Activated naive CD4-positive, alpha-beta T cell treated with anti-CD3 and anti-CD28 coated beads for 36 hours (primary cell): Measurements from ENCODE around the gene NABP1. TPM values are rescaled to one million over a fixed set of nuclear protein-coding genes. Genes with fewer than 3 reads are reported as not detected.

Experiments used
- CTCF ChIA-PET: fragments of 350-600 bp; sonication (Branson Sonifier 250); formaldehyde crosslinking; loops from one replicate; lab custom pipeline; 2021; ENCODE audit warnings: antibody characterized with exemption; lab: Charles Lee
- DNase-seq: peaks from one replicate; pipeline ENCODE4 v3.0.0-alpha.2; 2020
- H3K27ac Mint-ChIP-seq: one replicate; pipeline ENCODE4 v1.8.0; 2021; ENCODE audit warnings: mild to moderate bottlenecking, mixed read lengths
- H3K27me3 Mint-ChIP-seq: one replicate; pipeline ENCODE4 v1.8.0; 2021; ENCODE audit warnings: low read depth, mixed read lengths
- H3K36me3 Mint-ChIP-seq: one replicate; pipeline ENCODE4 v1.8.0; 2021; ENCODE audit warnings: low read depth, mixed read lengths
- H3K4me1 Mint-ChIP-seq: one replicate; pipeline ENCODE4 v1.8.0; 2021; ENCODE audit warnings: low read depth, mixed read lengths
- H3K4me3 Mint-ChIP-seq: one replicate; pipeline ENCODE4 v1.8.0; 2021; ENCODE audit warnings: mild to moderate bottlenecking, moderate library complexity, mixed read lengths
- H3K9me3 Mint-ChIP-seq: one replicate; pipeline ENCODE4 v1.8.0; 2021; ENCODE audit warnings: mixed read lengths
- intact Hi-C: fragments of 100-400 bp; cut with micrococcal nuclease; formaldehyde crosslinking; loops from one replicate; pipeline ENCODE4 v1.15.1; 2023
- total RNA-seq, 2 experiments: library from RNA; stranded (reverse); gene quantifications; one replicate each; pipeline ENCODE4 v1.2.3, GENCODE V29; 2021

NABP1 gene
- total RNA-seq, 2 experiments from 2014 or later, result 97.5 to 101 TPM

DNA sequence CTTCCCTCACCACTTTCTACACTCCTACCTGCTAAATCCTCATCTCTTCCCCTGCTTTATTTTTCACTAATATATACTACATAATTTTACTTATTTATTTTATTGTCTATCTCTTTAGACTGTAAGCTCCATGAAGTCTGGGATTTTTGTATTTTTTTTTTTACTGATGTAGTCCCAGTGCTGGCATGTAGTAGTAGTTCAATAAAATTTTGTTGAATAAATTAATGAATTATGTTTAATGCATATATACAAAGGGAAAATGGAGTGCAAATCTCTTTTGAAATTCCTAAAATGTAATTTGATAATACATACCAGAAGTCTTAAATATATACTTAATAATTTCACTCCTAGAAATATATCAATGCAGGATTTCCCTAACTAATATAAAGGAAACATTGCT lies 7.1 kb upstream of the NABP1 start:
- no peak for DNase-seq
- no peaks in the 10 kb centered on the region for H3K36me3 Mint-ChIP-seq
- no peak overlapping the region for H3K27ac Mint-ChIP-seq
- no peaks in the 10 kb centered on the region for H3K27me3 Mint-ChIP-seq
- H3K4me3 Mint-ChIP-seq, result no peak overlapping the region
- H3K9me3 Mint-ChIP-seq, result no peaks in the 10 kb centered on the region
- intact Hi-C loops, result no loop called here
- peaks cover 17% of the 10 kb centered on the region for H3K4me1 Mint-ChIP-seq
- CTCF ChIA-PET, result no interaction called here

DNA sequence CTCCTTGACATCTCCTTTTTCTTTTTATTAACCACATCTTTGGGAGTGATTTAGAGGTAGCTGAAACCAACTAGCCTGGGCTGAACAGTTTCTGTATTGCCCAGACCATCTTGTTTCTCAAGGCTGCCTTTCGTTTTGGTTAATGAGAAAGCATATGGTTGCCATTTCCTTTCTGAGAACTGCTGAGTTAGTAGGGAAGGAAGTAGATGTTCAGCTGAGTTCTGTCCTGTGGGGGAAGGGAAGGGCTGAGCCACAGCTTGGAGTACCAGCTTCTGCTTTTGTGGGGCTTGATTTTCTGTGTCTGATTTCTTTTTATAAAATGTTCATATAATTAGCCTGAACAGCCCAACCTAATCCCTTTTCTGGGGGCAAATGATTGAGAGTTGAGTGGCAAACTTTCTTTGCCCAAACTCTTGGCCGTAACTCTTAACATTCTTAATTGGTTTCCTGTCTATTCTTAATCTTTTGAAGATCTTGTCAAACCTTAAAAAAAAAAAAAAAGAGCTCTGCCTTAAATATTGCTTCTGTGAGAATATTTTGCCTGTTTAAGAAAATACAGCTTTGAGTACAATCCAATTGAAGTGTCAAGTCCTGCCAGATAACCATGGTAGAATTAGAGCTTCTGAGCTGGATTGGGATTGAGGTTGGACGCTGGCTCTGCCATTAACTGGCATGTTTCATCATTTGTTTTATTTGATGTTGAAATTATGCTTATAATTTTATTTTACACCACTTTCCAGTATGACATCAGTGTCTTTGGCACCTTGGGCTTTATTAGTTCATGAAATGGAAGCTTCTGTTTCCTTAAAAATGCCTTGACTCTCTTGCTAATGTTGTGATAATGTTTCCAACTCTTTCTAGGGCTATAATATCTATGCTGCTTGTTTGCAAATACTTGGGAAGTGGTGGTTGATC lies 1.9 kb upstream of the NABP1 start:
- Mint-ChIP-seq H3K4me3 (peak overlapping the region; percentile 99), H3K27me3 (no peaks in the 10 kb centered on the region), H3K36me3 (peaks cover 30% of the 10 kb centered on the region), H3K4me1 (peaks cover 25% of the 10 kb centered on the region), H3K9me3 (no peaks in the 10 kb centered on the region), H3K27ac (peak overlapping the region; percentile 100)
- DNase-seq, result peak; percentile 80
- CTCF ChIA-PET, result interaction anchor here (0.6 to 1.6 kb wide), 8 partner anchors 16 to 624 kb away, joined by 3 to 5 read pairs (median 3); no protein-coding TSS in a partner anchor
- intact Hi-C loops, result loop anchor here (2.0 to 5.0 kb wide), 6 partner anchors 51 to 1144 kb away; partner anchors contain the start of genes NAB1, NEMP2, STAT1 and STAT4

DNA sequence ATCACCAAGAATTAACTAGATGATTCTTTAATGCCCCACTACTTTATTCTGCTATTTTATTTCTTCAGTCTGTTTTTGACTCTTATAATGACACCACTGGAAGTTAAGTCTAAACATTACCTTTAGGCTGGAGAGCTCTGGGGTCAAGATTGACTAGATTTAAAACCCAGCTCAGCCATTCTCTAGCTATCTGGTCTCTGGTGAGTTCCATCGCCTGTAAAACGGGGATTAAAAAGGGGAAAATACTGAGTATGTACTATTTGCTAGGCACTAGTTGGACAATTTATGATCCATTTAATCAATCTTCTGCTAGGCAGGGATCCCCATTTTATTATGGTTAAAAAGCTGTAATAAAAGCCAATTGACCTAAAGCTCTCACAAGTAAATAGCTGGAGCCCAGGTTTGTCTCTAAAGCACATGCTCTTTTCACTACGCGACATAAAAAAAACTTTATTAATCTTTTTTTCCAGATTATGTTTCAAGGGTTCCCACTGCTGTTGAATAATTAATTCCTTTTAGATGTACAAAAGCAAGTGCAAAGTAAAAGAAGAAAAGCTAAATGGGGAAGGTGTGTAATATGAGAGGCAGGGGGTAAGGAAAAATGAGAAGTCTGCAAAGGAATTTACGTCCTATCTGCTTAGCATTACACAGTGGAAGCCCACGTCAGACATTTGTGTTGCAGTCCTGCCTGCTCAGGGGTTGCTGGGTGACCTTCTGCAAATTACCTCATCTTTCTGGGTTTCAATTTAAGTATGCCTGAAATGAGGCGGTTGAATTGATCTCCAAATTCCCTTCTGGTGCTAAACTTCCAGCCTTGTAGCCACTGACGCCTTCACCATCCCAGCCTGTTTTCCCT lies 918 bp upstream of the NABP1 start:
- intact Hi-C loops, result loop anchor here (1.0 to 5.0 kb wide), 10 partner anchors 40 to 1145 kb away; partner anchors contain the start of genes NAB1, NEMP2, STAT1 and STAT4
- H3K4me3 Mint-ChIP-seq, result peak overlapping the region; percentile 99
- H3K9me3 Mint-ChIP-seq, result no peaks in the 10 kb centered on the region
- DNase-seq, result peak; percentile 73
- peaks cover 28% of the 10 kb centered on the region for H3K4me1 Mint-ChIP-seq
- CTCF ChIA-PET, result interaction anchor here (0.7 to 1.6 kb wide), 6 partner anchors 28 to 625 kb away, joined by 3 to 5 read pairs (median 3); no protein-coding TSS in a partner anchor
- H3K36me3 Mint-ChIP-seq, result peaks cover 35% of the 10 kb centered on the region
- H3K27me3 Mint-ChIP-seq, result no peaks in the 10 kb centered on the region
- H3K27ac Mint-ChIP-seq, result peak overlapping the region; percentile 100

DNA sequence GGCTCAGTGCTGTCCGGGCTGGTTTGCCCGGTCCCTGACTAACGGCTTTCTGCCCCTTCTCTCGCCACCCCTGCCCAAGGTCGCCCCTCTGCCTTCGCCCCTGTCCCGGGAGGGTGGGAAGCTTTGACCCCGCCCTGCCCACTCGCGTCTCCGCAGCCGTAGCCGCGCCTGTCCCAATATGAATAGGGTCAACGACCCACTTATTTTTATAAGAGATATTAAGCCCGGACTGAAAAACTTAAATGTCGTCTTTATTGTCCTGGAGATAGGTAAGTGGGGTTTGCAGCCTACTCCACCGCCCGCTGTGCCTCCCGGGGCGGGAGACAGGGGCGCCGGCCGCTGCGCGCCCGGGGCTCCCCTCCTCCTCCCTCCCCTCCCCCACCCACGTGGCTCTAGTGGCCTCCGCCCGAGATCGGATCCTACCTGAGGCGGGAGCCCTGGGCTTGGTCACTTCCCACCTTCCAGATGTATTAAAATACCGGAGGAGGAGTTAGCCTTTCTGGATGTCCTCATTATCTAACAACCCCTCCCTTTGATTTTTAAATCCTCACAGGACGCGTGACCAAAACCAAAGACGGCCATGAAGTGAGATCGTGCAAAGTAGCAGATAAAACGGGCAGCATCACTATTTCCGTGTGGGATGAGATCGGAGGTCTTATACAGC lies 633 bp downstream of the NABP1 start:
- peak; percentile 76 for DNase-seq
- Mint-ChIP-seq H3K9me3 (no peaks in the 10 kb centered on the region), H3K27me3 (no peaks in the 10 kb centered on the region), H3K4me1 (peaks cover 42% of the 10 kb centered on the region), H3K4me3 (peak overlapping the region; percentile 99), H3K36me3 (peaks cover 50% of the 10 kb centered on the region), H3K27ac (peak overlapping the region; percentile 100)
- CTCF ChIA-PET, result interaction anchor here (1.6 to 1.9 kb wide), 2 partner anchors 59 to 61 kb away, joined by 4 to 6 read pairs; no protein-coding TSS in a partner anchor
- intact Hi-C loops, result loop anchor here (1.0 to 5.0 kb wide), 6 partner anchors 107 to 1146 kb away; partner anchors contain the start of genes NAB1 and NEMP2

DNA sequence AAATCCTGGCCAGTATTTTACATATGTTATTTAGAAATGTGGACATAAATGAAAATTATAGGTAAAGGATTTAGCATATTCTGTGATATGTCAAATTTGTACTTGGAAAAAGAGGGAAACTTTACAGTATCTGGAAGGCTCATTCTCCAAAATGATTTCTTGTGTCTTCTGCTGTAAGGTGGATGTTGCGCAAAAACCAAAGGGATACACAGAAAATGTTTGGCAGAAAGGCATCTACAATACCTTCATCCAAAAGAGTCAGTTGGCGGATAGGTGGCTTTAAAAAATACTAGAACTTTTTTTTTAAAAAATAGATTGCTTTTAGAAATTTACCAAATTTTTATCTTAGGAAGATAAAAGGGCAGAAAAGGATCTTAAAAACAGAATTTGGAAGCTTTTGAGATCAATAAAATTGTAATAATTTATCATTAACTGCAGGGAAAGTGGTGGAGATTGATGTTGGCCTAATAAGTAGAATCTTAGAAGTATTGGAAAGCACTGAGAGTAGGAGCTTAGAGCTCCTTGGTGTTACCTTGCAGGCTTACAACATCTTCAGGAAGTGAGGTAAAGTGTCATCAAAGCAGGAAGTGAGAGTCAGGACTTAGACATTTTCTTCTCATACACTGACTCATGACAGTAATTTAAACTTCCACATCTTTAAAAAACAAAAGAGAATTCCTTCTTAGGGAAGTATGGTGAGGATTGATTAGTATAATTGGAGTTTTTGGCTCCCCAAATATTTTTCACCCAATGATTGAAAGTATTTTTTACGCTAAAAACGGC lies 2.1 kb downstream of the NABP1 start:
- peaks cover 49% of the 10 kb centered on the region for H3K4me1 Mint-ChIP-seq
- peaks cover 60% of the 10 kb centered on the region for H3K36me3 Mint-ChIP-seq
- H3K27me3 Mint-ChIP-seq, result no peaks in the 10 kb centered on the region
- DNase-seq, result peak; percentile 30
- CTCF ChIA-PET, result interaction anchor here (0.7 to 1.9 kb wide), 5 partner anchors 59 to 113 kb away, joined by 3 to 6 read pairs (median 4); no protein-coding TSS in a partner anchor
- peak overlapping the region; percentile 99 for H3K4me3 Mint-ChIP-seq
- no peaks in the 10 kb centered on the region for H3K9me3 Mint-ChIP-seq
- intact Hi-C loops, result loop anchor here (1.0 to 10.0 kb wide), 7 partner anchors 8 to 1148 kb away; partner anchors contain the start of genes NAB1 and NEMP2
- H3K27ac Mint-ChIP-seq, result peak overlapping the region; percentile 100

DNA sequence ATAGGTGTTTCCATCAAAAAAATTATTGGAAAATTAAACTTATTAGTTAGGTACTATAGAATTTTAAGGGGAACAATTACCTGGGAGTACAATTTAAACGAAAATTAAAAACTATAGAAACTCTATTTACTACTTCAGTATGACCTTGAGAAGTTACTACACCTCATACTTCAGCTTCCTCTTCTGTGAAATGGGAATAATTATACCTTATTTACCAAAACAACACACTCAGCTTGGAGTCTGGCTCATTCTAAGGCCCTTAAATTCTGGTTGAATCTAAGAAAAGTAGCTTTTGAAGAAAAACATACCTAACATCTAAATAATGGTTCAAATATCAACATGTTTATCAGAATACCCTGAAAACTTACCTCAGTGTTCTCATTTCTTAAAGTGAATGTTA lies 2.7 kb downstream of the NABP1 start:
- Mint-ChIP-seq H3K9me3 (no peaks in the 10 kb centered on the region), H3K4me3 (peak overlapping the region; percentile 99), H3K4me1 (peaks cover 46% of the 10 kb centered on the region), H3K36me3 (peaks cover 65% of the 10 kb centered on the region), H3K27ac (peak overlapping the region; percentile 100), H3K27me3 (no peaks in the 10 kb centered on the region)
- intact Hi-C loops, result loop anchor here (1.0 to 10.0 kb wide), 3 partner anchors 8 to 956 kb away; no protein-coding TSS in a partner anchor
- CTCF ChIA-PET, result interaction anchor here (0.7 to 1.4 kb wide), 3 partner anchors 60 to 114 kb away, joined by 3 to 4 read pairs (median 3); no protein-coding TSS in a partner anchor
- no peak for DNase-seq

DNA sequence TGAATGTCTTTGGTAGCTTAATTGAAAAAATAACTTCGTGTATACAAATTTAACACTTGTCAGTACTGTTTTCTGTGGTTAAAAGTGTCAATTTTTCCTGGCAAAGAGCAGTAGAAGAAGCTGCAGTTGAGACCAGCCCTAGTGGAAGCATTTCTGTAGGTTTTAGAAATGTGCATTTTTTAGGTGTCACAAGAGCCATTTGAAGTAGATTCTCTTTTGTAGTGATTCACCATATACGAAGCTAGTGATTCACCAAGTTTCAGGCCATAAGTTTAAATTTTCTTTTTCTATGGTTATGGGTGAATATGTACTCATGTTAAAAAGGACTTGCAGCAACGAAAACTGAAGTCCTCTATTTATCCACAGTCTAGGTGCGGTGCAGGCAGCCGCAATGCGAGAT lies 4.2 kb downstream of the NABP1 start:
- intact Hi-C loops, result loop anchor here (1.0 to 10.0 kb wide), 4 partner anchors 531 to 957 kb away; no protein-coding TSS in a partner anchor
- H3K27ac Mint-ChIP-seq, result peak overlapping the region; percentile 100
- peak overlapping the region; percentile 76 for H3K4me3 Mint-ChIP-seq
- H3K9me3 Mint-ChIP-seq, result no peaks in the 10 kb centered on the region
- no peak for DNase-seq
- CTCF ChIA-PET, result interaction anchor here (0.5 to 2.1 kb wide), 9 partner anchors 9 to 293 kb away, joined by 3 to 6 read pairs (median 4); no protein-coding TSS in a partner anchor
- H3K36me3 Mint-ChIP-seq, result peaks cover 76% of the 10 kb centered on the region
- no peaks in the 10 kb centered on the region for H3K27me3 Mint-ChIP-seq
- peaks cover 47% of the 10 kb centered on the region for H3K4me1 Mint-ChIP-seq

DNA sequence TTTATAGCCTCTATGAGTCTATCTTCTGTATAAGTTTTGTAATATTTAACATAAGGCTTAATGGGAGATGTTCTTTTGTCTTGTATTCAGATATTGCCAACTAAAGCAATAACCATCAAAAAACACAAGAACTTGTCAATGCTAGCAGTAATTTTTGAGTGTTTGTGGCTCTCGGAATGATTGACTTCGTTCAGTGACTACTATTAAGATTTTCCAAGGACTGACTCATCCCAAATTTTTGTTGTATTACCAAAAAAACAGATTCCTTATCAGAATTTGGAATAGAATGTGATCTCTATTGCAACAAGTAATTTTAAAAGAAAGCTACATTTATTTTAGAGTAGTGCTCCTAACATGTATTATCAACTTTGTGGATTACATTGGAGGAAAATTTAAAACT lies 8.1 kb downstream of the NABP1 start:
- Mint-ChIP-seq H3K27me3 (no peaks in the 10 kb centered on the region), H3K9me3 (no peaks in the 10 kb centered on the region), H3K4me3 (peak overlapping the region; percentile 32), H3K4me1 (peaks cover 80% of the 10 kb centered on the region), H3K27ac (peak overlapping the region; percentile 82), H3K36me3 (peaks cover 65% of the 10 kb centered on the region)
- intact Hi-C loops, result loop anchor here (10.0 kb wide), 1 partner anchor 961 kb away; no protein-coding TSS in a partner anchor
- no peak for DNase-seq
- CTCF ChIA-PET, result interaction anchor here (1.7 to 2.2 kb wide), 2 partner anchors 10 to 117 kb away, joined by 3 to 6 read pairs; no protein-coding TSS in a partner anchor

DNA sequence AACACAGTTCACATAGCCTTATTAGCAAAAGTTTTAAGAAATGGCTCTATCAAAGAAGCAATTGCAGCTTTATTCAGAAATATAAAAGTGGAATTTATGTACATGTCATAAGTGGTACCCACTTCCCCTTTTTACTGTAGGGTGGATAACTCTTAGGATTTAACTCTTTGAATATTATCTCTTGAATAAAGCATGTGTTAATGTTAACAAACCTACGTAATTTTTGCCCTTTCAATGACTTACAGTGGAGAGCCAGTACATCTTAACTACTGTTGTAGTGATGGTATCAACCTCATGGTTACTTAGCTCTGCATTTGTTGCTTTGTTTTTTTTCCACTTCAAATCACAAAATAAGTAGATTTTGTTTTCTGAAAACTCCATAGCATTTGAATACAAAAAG lies 8.8 kb downstream of the NABP1 start:
- CTCF ChIA-PET, result interaction anchor here (1.7 to 2.2 kb wide), 2 partner anchors 10 to 117 kb away, joined by 3 to 6 read pairs; no protein-coding TSS in a partner anchor
- Mint-ChIP-seq H3K27ac (peak overlapping the region; percentile 82), H3K27me3 (no peaks in the 10 kb centered on the region), H3K9me3 (no peaks in the 10 kb centered on the region), H3K4me1 (peaks cover 82% of the 10 kb centered on the region), H3K4me3 (no peak overlapping the region), H3K36me3 (peaks cover 61% of the 10 kb centered on the region)
- DNase-seq, result no peak
- intact Hi-C loops, result loop anchor here (10.0 kb wide), 1 partner anchor 962 kb away; no protein-coding TSS in a partner anchor

DNA sequence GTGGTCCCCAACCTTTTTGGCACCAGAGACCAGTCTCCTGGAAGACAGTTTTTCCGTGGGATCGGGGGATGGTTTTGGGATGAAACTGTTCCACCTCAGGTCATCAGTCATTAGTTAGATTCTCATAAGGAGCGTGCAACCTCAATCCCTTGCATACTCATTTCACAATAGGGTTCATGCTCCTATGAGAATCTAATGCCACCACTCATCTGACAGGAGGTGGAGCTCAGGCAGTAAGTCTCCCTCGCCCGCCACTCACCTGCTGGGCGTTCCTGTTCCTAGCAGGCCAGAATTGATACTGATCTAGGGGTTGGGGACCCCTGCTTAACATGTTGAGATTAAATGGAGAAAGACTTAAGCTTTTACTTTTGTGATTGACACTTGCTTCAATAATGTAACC lies 9.9 kb downstream of the NABP1 start:
- Mint-ChIP-seq H3K27ac (peak overlapping the region; percentile 87), H3K9me3 (no peaks in the 10 kb centered on the region), H3K4me1 (peaks cover 76% of the 10 kb centered on the region), H3K4me3 (peak overlapping the region; percentile 17), H3K36me3 (peaks cover 51% of the 10 kb centered on the region), H3K27me3 (no peaks in the 10 kb centered on the region)
- intact Hi-C loops, result loop anchor here (1.0 to 10.0 kb wide), 5 partner anchors 8 to 963 kb away; no protein-coding TSS in a partner anchor
- peak; percentile 37 for DNase-seq
- CTCF ChIA-PET, result interaction anchor here (1.2 to 3.2 kb wide), 5 partner anchors 114 to 135 kb away, joined by 3 to 13 read pairs (median 3); no protein-coding TSS in a partner anchor
